Right lobe of liver (tissue), 6 donors: ENCODE measurements around the gene PSMD12. TPM values are rescaled to one million over a fixed set of nuclear protein-coding genes. Genes with fewer than 3 reads are reported as not detected.

Experiments
- ATAC-seq, 4 donors: fragments of 200-7000 bp; cut with Tn5 transposase; one replicate each; pipeline ENCODE4 v1.9.1; 2020; ENCODE audit warnings: mild to moderate bottlenecking in 4 of 4, moderate library complexity in 4 of 4
- DNase-seq, 3 donors: peaks; one replicate each; pipeline ENCODE4 v3.0.0-alpha.2; 2020
- H3K27ac ChIP-seq, 3 donors: fragments of 200-600 bp; one replicate each; pipeline ENCODE4 v1.8.0; 2022
- H3K27me3 ChIP-seq, 2 donors: fragments of 200-600 bp; one replicate each; pipeline ENCODE4 v1.8.0; 2022
- H3K36me3 ChIP-seq, 4 donors: fragments of 200-600 bp; sonication (generic) in 1 of 4; one replicate each; pipeline versions ENCODE4 v1.5.1 to v1.8.0; 2017 to 2022; ENCODE audit warnings: control low read depth in 1 of 4
- H3K4me1 ChIP-seq, 4 donors: fragments of 200-600 bp; sonication (generic) in 1 of 4; one replicate each; pipeline versions ENCODE4 v1.5.1 to v1.8.0; 2017 to 2022; ENCODE audit warnings: control low read depth in 1 of 4
- H3K4me3 ChIP-seq, 3 donors: fragments of 200-600 bp; one replicate each; pipeline ENCODE4 v1.8.0; 2022
- H3K9me3 ChIP-seq, 4 donors: fragments of 200-600 bp; sonication (generic) in 1 of 4; one replicate each; pipeline versions ENCODE4 v1.5.1 to v1.8.0; 2017 to 2022; ENCODE audit warnings: control low read depth in 1 of 4
- CTCF ChIP-seq, 4 donors: fragments of 200-600 bp in 3 of 4; fragments of 450-650 bp in 1 of 4; IDR thresholded peaks; one replicate each; pipeline versions ENCODE4 v1.5.1 to v1.8.0; 2016 to 2022; ENCODE audit warnings: antibody characterized with exemption in 4 of 4, mild to moderate bottlenecking in 2 of 4
- POLR2A ChIP-seq: fragments of 450-650 bp; IDR thresholded peaks from one replicate; pipeline ENCODE4 v1.6.1; 2017; ENCODE audit warnings: antibody characterized with exemption, mild to moderate bottlenecking
- WGBS: methylation state at CpG from one replicate; pipeline ENCODE4 v1.1.6; 2018; ENCODE audit warnings: low coverage, low lambda C conversion rate; ENCODE audit not compliant: insufficient coverage; ENCODE audit errors: missing lambda C conversion rate; 5-methylcytosine and 5-hydroxymethylcytosine counted together
- intact Hi-C, 2 donors: fragments of 100-400 bp; cut with DNase I; formaldehyde crosslinking; loops; one replicate each; pipeline versions ENCODE4 v1.11.2 to v1.14.1; 2022
- total RNA-seq, 6 experiments: library from RNA; depleted of rRNA in 2 of 6; stranded (reverse); fragments of >200 nt in 2 of 6; fragmentation: NEBNext Ultra II Directional in 3 of 6; extraction: Animal tissue kit (Norgen Biotek cat#: 25700) in 3 of 6; gene quantifications; one replicate each; pipeline versions ENCODE4 v1.1.0 to v1.2.4, GENCODE V29; 2016 to 2023
- donor health status: DM: no; HTN: yes; CAD: no.
- donor health status: DM: no; HTN: no; CAD: no.
- donor health status: DM: no; HTN: no; CAD: no.
- donor health status: DM: no; HTN: yes; CAD: no.
- donor health status: DM: no; HTN: yes; CAD: no.

The PSMD12 gene
- total RNA-seq, 6 experiments from 2014 or later = 27.3 to 40.1 (median 31.1) TPM

- TF ChIP-seq CTCF (IDR thresholded peaks at IDR 0.05) (no peak), POLR2A (no peak)
- H3K36me3 ChIP-seq = no peaks in the 10 kb centered on the region
- no peak overlapping the region for H3K4me3 ChIP-seq
- no peaks in the 10 kb centered on the region for H3K27me3 ChIP-seq
- H3K27ac ChIP-seq = peak overlapping the region in 1 of 3 donors; percentile 3
- DNase-seq = no peak
- 31% methylated on average over 6 of the region's 6 CpGs for WGBS
- H3K9me3 ChIP-seq = no peaks in the 10 kb centered on the region
- intact Hi-C loops = no loop called here
- ATAC-seq = no peak
- peaks cover 0 to 28% (median 16%) of the 10 kb centered on the region in 4 donors for H3K4me1 ChIP-seq
Observed at GRCh38 chr17:67400193-67400592, 33.8 kb upstream of the PSMD12 start.

- Histone ChIP-seq H3K9me3 (no peaks in the 10 kb centered on the region), H3K4me3 (no peak overlapping the region), H3K27ac (peak overlapping the region in 1 of 3 donors; percentile 3), H3K36me3 (no peaks in the 10 kb centered on the region), H3K27me3 (no peaks in the 10 kb centered on the region), H3K4me1 (peaks cover 0 to 28% (median 16%) of the 10 kb centered on the region in 4 donors)
- intact Hi-C loops = no loop called here
- ATAC-seq = peak in 3 of 4 donors; percentile 4 to 54 (median 47)
- no peak for DNase-seq
- TF ChIP-seq POLR2A (no peak), CTCF (IDR thresholded peaks at IDR 0.05) (no peak)
- 23% methylated on average over 3 of the region's 3 CpGs for WGBS
Observed at GRCh38 chr17:67399676-67400075, 33.3 kb upstream of the PSMD12 start.

- H3K27ac ChIP-seq = no peak overlapping the region
- intact Hi-C loops = no loop called here
- no peaks in the 10 kb centered on the region for H3K27me3 ChIP-seq
- H3K4me3 ChIP-seq = no peak overlapping the region
- TF ChIP-seq POLR2A = no peak
- TF ChIP-seq CTCF (IDR thresholded peaks at IDR 0.05) = no peak
- no peak for DNase-seq
- H3K36me3 ChIP-seq = no peaks in the 10 kb centered on the region
- H3K4me1 ChIP-seq = peaks cover 0 to 18% (median 3%) of the 10 kb centered on the region in 4 donors
- WGBS = 93% methylated on average over 9 of the region's 9 CpGs
- no peaks in the 10 kb centered on the region for H3K9me3 ChIP-seq
- no peak for ATAC-seq
Observed at GRCh38 chr17:67393809-67394397, 27.5 kb upstream of the PSMD12 start.

GRCh38 chr17:67392111-67392510 lies 25.7 kb upstream of the PSMD12 start:
- intact Hi-C loops = no loop called here
- Histone ChIP-seq H3K27me3 (no peaks in the 10 kb centered on the region), H3K4me1 (peaks cover 0 to 18% (median 3%) of the 10 kb centered on the region in 4 donors), H3K27ac (no peak overlapping the region), H3K36me3 (no peaks in the 10 kb centered on the region), H3K4me3 (no peak overlapping the region), H3K9me3 (no peaks in the 10 kb centered on the region)
- DNase-seq (no peak), ATAC-seq (no peak)
- no peak for TF ChIP-seq POLR2A
- WGBS = 92% methylated on average over 6 of the region's 6 CpGs

- Histone ChIP-seq H3K27ac (peak overlapping the region; percentile 53 to 75 (median 70)), H3K4me1 (peaks cover 0 to 22% (median 5%) of the 10 kb centered on the region in 4 donors), H3K27me3 (no peaks in the 10 kb centered on the region), H3K9me3 (no peaks in the 10 kb centered on the region), H3K36me3 (no peaks in the 10 kb centered on the region), H3K4me3 (peak overlapping the region in 2 of 3 donors; percentile 17 to 33)
- 16% methylated on average over 8 of the region's 9 CpGs for WGBS
- DNase-seq = peak; percentile 68 to 93 (median 78)
- TF ChIP-seq CTCF (IDR thresholded peaks at IDR 0.05) (no peak), POLR2A (no peak)
- intact Hi-C loops = no loop called here
- ATAC-seq = peak; percentile 88 to 90 (median 90)
Observed at GRCh38 chr17:67390646-67391361, 24.4 kb upstream of the PSMD12 start.
